Activated T-helper 1 cell treated with anti-CD3 and anti-CD28 coated beads, Interleukin-12 subunit alpha, Interleukin-12 subunit beta, Interleukin-2, Interleukin-4 antibody, amounts not matched to agents 30 ng/mL and 10 ng/mL and 1 ng/mL, durations not matched to agents 14 hours and 24 hours and 36 hours (primary cell): ENCODE results near the gene SLC15A4. TPM values are rescaled to one million over a fixed set of nuclear protein-coding genes. Genes with fewer than 3 reads are reported as not detected.

Source experiments
- DNase-seq: peaks from one replicate; pipeline ENCODE4 v3.0.0; 2021; ENCODE audit warnings: low spot score
- H3K27ac Mint-ChIP-seq: one replicate; pipeline ENCODE4 v1.8.0; 2021; ENCODE audit warnings: mild to moderate bottlenecking, mixed read lengths
- H3K27me3 Mint-ChIP-seq: one replicate; pipeline ENCODE4 v1.8.0; 2022; ENCODE audit warnings: mild to moderate bottlenecking, moderate library complexity, mixed read lengths; ENCODE audit not compliant: insufficient read depth
- H3K36me3 Mint-ChIP-seq: one replicate; pipeline ENCODE4 v1.8.0; 2021; ENCODE audit warnings: low read depth, mixed read lengths
- H3K4me1 Mint-ChIP-seq: one replicate; pipeline ENCODE4 v1.8.0; 2021; ENCODE audit warnings: low read depth, mixed read lengths
- H3K4me3 Mint-ChIP-seq: one replicate; pipeline ENCODE4 v1.8.0; 2021; ENCODE audit warnings: mild to moderate bottlenecking, moderate library complexity, mixed read lengths
- H3K9me3 Mint-ChIP-seq: one replicate; pipeline ENCODE4 v1.8.0; 2021; ENCODE audit warnings: mixed read lengths
- intact Hi-C: fragments of 100-400 bp; cut with micrococcal nuclease; formaldehyde crosslinking; loops from one replicate; pipeline ENCODE4 v1.15.1; 2024
- total RNA-seq: library from RNA; stranded (reverse); gene quantifications from 2 replicates; pipeline ENCODE4 v1.2.3, GENCODE V29; 2022

Gene SLC15A4
- total RNA-seq, 1 donor from 2014 or later = 33.7 TPM

DNA sequence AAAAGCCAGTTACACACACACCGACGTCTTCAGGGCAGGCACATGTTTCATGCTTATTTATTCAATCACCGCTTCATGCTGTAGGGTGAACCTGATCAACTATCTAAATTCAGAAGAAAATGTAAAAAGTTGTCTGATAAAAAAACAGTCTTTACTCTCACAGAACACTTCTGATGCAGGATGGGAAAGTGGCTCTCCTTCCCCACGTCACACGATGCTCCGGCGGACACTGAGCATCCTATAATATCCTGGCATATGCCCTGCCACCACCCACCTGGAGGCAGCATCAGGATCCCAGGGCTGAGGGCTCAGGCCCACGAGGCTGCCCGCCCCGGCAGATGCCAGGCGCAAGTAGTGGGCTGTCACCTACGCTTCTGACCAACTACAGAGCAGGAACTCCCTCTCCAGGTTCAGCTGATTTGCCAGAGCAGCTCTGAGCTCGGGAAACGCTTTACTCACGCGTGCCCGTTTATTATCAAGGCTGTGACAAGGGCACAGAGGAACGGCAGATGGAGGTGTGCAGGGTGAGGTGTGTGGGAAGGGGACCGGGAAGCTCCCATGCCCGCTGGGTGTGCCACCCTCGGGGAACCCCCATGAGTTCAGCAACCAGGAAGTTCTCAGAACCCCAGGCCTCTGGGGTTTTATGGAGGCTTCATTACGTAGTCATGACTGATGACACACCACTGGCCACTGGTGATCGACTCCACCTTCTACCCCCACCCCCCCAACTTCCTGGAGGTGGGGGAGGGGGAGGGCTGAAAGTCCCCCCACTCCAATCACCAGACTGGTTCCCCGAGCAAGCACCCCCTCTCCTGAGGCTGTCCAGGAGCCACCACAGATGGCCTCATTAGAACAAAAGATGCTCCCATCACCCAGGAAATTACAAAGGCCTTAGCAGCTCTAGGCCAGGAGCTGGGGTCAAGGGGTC, 32.1 kb downstream of the SLC15A4 start:
- peaks cover 38% of the 10 kb centered on the region for H3K36me3 Mint-ChIP-seq
- H3K4me3 Mint-ChIP-seq = no peak overlapping the region
- H3K27ac Mint-ChIP-seq = no peak overlapping the region

DNA sequence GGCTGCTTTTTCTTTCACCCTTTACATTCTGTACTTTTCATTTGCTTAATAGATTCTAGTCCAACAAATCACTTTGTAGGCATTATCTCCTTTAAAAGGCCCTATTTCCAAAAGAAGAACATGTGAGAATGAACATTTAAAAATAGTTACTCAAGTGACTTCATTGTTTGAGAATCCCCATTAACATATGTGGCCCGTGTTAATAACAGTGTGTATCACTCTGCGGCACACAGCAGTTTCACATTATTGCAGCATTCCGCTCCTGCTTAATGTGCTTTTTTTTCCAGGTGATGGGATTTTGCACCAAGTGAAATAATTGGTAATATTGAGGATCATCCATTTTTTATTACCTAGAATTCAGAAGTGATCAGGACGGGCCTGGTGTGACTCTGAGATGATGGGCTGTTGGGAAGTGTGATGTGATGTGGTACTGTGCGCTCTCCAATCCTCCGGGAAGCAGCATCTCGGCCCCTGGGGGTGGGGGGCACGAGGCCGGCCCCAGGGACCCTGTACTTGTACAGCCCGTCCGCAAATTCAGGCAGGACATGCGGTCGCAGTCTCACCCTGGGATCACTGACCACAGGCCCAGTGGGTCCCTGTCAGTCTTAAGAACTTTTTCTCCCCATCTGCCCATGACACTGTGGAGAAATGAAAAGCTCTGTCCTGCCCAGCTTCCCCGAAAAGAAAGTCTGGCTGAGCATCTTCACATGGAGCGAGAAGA, 32.9 kb downstream of the SLC15A4 start:
- no peak overlapping the region for H3K27ac Mint-ChIP-seq
- H3K4me1 Mint-ChIP-seq = peaks cover 37% of the 10 kb centered on the region
- no peak for DNase-seq
- no peaks in the 10 kb centered on the region for H3K9me3 Mint-ChIP-seq
- intact Hi-C loops = no loop called here
- H3K36me3 Mint-ChIP-seq = peaks cover 33% of the 10 kb centered on the region
- H3K4me3 Mint-ChIP-seq = no peak overlapping the region
- H3K27me3 Mint-ChIP-seq = no peaks in the 10 kb centered on the region

More for the DNA sequence above, 32.1 kb downstream of the SLC15A4 start:
- intact Hi-C loops = no loop called here
- no peaks in the 10 kb centered on the region for H3K9me3 Mint-ChIP-seq
- no peaks in the 10 kb centered on the region for H3K27me3 Mint-ChIP-seq
- peaks cover 39% of the 10 kb centered on the region for H3K4me1 Mint-ChIP-seq
- no peak for DNase-seq

DNA sequence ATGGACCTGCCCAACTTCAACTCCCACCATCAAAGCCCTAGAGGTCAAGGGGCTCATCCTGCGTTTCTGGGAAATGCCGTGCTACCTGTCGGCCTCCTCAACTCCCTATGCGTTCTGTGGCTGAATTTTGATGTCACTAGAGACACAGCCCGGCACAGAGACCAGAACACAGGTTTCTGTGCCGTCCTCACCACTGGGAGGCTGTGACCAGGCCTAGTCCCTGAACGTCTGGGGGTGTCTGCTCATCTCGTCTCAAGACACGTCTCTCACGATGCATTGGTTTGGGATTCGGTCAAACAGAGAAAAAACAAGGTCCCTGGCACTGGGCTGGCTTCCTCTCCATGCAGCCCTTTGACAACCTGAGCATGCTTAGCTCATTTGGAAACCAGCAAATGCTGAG, 33.5 kb downstream of the SLC15A4 start:
- H3K27me3 Mint-ChIP-seq = no peaks in the 10 kb centered on the region
- H3K4me1 Mint-ChIP-seq = peaks cover 31% of the 10 kb centered on the region
- peaks cover 32% of the 10 kb centered on the region for H3K36me3 Mint-ChIP-seq
- H3K9me3 Mint-ChIP-seq = no peaks in the 10 kb centered on the region
- no peak for DNase-seq
- no peak overlapping the region for H3K27ac Mint-ChIP-seq
- intact Hi-C loops = no loop called here
- no peak overlapping the region for H3K4me3 Mint-ChIP-seq

DNA sequence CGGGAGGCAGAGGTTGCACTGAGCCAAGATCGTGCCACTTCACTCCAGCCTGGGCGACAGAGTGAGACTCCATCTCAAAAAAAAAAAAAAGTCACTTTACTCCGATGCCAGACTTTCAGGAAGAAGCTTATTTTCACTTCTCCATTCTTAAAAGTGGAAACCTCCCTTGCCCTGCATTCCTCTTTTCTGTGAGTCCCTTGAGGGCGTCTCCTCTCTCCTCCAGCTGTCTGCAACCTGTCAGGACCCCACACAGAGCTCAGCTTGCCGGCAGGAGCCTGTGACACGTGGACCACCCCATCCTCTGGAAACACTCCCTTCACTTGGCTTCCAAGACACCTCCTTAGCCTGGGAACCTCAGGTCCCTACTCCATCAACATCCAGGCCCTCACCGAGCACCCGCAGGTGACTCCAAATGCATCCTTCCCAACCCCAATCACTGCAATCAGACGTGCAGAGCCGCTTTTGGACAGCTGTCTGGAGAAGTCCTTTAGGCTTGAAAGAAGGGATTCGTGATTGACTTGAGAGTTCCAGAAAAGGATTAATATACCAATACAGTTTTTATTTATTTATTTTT, 34.3 kb downstream of the SLC15A4 start:
- H3K27me3 Mint-ChIP-seq = no peaks in the 10 kb centered on the region

DNA sequence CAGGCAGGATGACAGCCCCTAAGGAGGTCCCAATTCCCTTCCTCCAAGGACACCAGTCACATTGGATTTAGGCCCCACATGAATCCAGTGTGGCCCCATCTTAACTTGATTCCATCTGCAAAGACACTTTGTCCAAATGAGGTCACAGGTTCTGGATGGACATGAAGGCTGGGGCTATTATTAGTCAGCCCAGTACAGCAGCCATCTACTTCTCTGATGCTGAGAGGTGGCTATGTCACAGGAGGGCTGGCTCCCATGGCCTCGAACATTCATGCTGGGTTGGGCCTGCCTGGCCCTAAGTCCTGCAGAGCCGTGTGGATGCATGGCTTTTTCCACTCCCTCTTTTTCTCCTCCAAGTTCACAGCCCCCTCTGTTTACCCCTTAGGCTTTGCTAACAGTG, 35.9 kb downstream of the SLC15A4 start:
- Mint-ChIP-seq H3K4me1 (peaks cover 18% of the 10 kb centered on the region), H3K27me3 (no peaks in the 10 kb centered on the region), H3K36me3 (peaks cover 15% of the 10 kb centered on the region), H3K9me3 (no peaks in the 10 kb centered on the region), H3K27ac (no peak overlapping the region), H3K4me3 (no peak overlapping the region)
- no peak for DNase-seq
- intact Hi-C loops = no loop called here

More for the DNA sequence above, 34.3 kb downstream of the SLC15A4 start:
- Mint-ChIP-seq H3K4me3 (no peak overlapping the region), H3K36me3 (peaks cover 26% of the 10 kb centered on the region), H3K27ac (no peak overlapping the region), H3K9me3 (no peaks in the 10 kb centered on the region), H3K4me1 (peaks cover 24% of the 10 kb centered on the region)
- no peak for DNase-seq
- intact Hi-C loops = no loop called here

DNA sequence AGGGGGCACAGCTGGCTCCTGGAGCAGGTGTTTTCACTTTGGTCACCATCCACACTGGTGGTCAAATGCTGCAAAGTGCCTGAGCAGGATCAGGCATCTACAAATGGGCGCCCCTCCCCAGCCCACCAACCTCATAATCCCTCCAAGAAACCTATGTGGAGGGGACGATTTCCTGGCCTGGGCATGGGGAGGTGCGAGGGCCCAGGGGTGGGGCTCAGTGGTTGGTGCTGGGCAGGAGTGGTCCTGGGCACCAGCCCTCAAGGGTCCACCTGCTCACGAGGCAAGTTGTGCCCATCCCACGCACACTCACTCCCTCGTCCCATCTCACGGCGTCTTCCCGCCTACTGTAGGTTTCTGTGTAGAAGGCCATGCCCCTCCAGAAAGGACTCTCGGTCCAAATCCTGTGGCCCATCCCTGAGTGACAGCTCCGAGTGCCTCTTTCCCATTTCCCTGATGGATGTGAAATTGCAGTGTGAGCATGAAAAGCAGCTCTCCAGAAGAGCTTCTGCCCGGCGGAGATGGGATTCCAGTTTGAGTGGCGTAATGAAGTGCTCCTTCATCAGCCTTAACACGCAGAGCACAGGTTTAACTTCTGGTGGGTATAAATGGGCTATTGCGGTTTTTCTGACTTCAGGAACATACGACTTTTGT, 36.9 kb downstream of the SLC15A4 start:
- Mint-ChIP-seq H3K27me3 (peaks cover 2% of the 10 kb centered on the region), H3K27ac (no peak overlapping the region), H3K4me3 (no peak overlapping the region), H3K36me3 (peaks cover 6% of the 10 kb centered on the region), H3K9me3 (no peaks in the 10 kb centered on the region), H3K4me1 (peaks cover 14% of the 10 kb centered on the region)
- no peak for DNase-seq
- intact Hi-C loops = no loop called here

DNA sequence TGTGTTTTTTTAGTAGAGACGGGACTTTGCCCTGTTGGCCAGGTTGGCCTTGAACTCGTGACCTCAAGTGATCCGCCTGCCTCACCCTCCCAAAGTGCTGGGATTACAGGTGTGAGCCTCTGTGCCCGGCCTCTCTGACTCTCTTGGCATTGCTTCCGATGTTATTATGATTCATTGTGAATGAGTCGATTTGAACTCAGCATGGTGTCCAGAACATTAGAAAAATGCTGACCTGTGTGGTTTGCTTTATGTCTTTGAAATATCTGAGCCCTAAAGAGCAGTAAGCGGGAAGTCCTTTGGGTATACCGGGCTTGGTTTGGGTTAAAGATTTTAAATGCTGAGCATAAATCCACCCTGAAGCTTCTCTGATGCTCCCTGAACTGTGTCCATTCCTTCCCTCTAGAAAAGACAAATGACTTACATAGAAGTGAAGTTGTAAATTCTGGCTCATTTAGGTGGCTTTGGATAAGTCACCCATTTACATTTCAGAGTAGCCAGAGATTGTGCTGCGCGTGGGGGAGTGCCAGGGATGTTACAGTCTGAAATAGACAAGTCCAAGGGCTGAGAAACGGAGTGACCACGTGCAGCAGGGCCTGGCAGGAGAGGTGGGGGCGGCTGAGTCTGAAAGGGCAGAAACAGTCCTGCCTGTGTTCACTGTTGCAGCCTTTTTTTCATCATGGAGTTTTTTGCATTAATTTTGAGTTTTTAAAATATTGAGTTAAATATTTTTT, 39.6 kb downstream of the SLC15A4 start:
- Mint-ChIP-seq H3K27me3 (peaks cover 2% of the 10 kb centered on the region), H3K9me3 (no peaks in the 10 kb centered on the region), H3K27ac (no peak overlapping the region), H3K4me3 (no peak overlapping the region), H3K4me1 (peaks cover 12% of the 10 kb centered on the region), H3K36me3 (no peaks in the 10 kb centered on the region)
- no peak for DNase-seq
- intact Hi-C loops = loop anchor here (5.0 kb wide), 2 partner anchors 38 to 1228 kb away; partner anchors contain the start of gene SLC15A4

DNA sequence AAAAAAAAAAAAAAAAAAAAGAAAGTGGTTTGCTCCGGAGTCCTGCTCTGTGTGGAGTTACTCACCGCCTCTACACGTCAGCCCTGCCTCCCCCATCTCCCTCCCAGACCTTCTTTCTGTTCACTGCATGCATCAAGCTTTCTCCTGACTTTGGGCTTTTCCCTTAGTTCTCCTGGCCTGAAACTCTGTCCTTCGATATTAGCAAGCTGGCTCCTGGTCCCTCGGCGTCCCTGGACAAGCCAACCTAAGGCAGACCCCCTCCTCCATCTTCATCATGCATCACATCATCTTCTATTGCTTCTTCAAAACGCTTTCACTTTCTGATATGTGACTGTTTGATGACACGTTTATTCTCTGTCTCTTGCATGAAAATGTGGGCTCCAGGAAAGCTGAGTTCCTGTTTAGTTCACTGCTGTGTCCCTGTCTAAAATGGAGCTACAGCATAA, 40.6 kb downstream of the SLC15A4 start:
- Mint-ChIP-seq H3K4me1 (peaks cover 12% of the 10 kb centered on the region), H3K27me3 (peaks cover 3% of the 10 kb centered on the region), H3K4me3 (peak overlapping the region; percentile 50), H3K36me3 (no peaks in the 10 kb centered on the region), H3K9me3 (no peaks in the 10 kb centered on the region), H3K27ac (peak overlapping the region; percentile 86)
- no peak for DNase-seq
- intact Hi-C loops = loop anchor here (5.0 kb wide), 2 partner anchors 39 to 1229 kb away; partner anchors contain the start of gene SLC15A4

DNA sequence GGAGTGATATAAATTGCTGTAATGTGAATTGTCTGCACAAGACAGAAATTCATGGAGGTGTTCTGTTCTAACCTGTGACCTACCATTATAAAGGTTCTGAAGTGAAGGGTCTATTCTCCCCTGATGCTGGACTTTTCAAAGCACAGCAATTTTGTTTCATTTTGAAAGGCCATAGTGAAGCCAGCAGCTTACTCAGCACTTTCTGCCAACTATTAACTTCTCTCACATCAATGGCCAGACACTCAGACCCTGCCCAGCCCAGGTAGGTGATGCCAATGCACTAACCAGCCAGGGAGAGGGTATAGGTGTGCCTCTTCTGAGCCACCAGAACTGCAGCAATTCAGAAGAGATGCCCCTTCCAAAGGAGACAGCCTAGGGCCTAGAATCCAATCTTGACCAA, 43.9 kb downstream of the SLC15A4 start:
- intact Hi-C loops = loop anchor here (5.0 kb wide), 2 partner anchors 42 to 1232 kb away; partner anchors contain the start of gene SLC15A4
- no peaks in the 10 kb centered on the region for H3K9me3 Mint-ChIP-seq
- H3K4me3 Mint-ChIP-seq = no peak overlapping the region
- DNase-seq = no peak
- H3K27me3 Mint-ChIP-seq = peaks cover 8% of the 10 kb centered on the region
- no peaks in the 10 kb centered on the region for H3K36me3 Mint-ChIP-seq
- H3K27ac Mint-ChIP-seq = no peak overlapping the region
- H3K4me1 Mint-ChIP-seq = peaks cover 12% of the 10 kb centered on the region

DNA sequence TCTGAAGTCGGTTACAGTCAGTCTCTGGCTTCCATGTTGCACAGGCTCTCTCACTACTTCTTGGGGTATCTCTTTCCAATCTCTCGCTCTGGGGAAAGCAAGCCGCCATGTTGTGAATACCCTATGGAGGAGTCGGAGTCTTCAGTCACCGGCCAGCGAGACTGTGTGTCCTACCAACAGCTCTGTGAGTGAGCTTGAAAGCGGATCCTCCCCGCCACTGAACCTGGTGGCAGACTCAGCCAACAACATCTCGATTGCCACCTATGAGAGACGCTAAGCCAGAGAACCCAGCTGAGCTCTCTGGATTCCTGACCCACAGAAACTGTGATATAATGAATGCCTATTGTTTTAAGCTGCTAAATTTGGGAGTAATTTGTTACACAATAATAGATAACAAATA, 51.5 kb downstream of the SLC15A4 start:
- Mint-ChIP-seq H3K36me3 (no peaks in the 10 kb centered on the region), H3K9me3 (no peaks in the 10 kb centered on the region), H3K27me3 (peaks cover 13% of the 10 kb centered on the region), H3K27ac (no peak overlapping the region), H3K4me3 (no peak overlapping the region), H3K4me1 (no peaks in the 10 kb centered on the region)
- intact Hi-C loops = no loop called here
- DNase-seq = no peak

DNA sequence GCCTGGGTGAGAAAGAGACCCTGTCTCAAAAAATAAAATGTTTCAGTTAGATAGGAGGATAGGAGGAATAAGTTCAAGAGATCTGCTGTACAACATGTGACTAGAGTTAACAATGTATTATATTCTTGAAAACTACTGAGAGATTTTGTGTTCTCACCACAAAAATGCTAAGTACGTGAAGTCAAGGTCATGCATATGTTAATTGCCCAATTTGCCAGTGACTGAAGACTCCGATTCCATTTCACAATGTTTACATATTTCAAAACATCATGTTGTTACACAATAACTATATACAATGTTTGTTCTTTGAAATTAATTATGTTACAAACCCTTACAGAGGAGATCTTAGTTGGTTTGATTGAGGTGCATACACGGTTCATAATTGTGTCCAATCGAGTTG, 52.1 kb downstream of the SLC15A4 start:
- H3K36me3 Mint-ChIP-seq = no peaks in the 10 kb centered on the region
- H3K27ac Mint-ChIP-seq = no peak overlapping the region
- peaks cover 9% of the 10 kb centered on the region for H3K27me3 Mint-ChIP-seq
- no peaks in the 10 kb centered on the region for H3K4me1 Mint-ChIP-seq
- no peak for DNase-seq
- no peaks in the 10 kb centered on the region for H3K9me3 Mint-ChIP-seq
- H3K4me3 Mint-ChIP-seq = no peak overlapping the region
- intact Hi-C loops = no loop called here

DNA sequence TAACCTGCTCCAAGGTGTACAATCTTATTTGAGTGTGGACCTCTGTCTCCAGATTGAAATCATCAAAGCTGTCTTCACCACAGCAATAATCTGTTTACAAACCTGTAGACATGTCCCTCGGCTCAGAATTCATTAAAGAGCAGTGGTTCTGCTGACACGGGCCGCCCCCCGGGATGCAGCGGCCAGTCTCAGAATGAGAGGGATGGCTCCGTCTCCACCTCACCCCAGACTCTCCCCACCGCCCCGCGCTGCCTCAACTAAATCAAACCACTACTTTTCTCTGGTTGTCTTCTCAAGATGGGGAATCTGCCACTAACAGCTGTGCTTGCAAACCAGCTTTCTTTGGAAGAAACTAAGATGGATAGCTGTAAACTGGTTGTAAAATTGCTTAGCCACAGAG, 56.2 kb downstream of the SLC15A4 start:
- Mint-ChIP-seq H3K4me3 (no peak overlapping the region), H3K27me3 (peaks cover 7% of the 10 kb centered on the region), H3K9me3 (no peaks in the 10 kb centered on the region), H3K36me3 (no peaks in the 10 kb centered on the region), H3K4me1 (no peaks in the 10 kb centered on the region), H3K27ac (no peak overlapping the region)
- intact Hi-C loops = no loop called here
- no peak for DNase-seq
